Spinal cord (tissue), 10 donors: ENCODE data around the gene CDH13. TPM values are rescaled to one million over a fixed set of nuclear protein-coding genes. Genes with fewer than 3 reads are reported as not detected.

Source experiments
- DNase-seq, 6 donors: peaks; one replicate each; pipeline versions ENCODE4 v3.0.0 to v3.0.0-alpha.2; 2013 to 2015; ENCODE audit warnings: low spot score in 6 of 6, low read depth in 4 of 6
- H3K27ac ChIP-seq: one replicate; pipeline ENCODE4 v1.5.1; 2013; ENCODE audit warnings: low read depth, low read length, control low read depth
- H3K27me3 ChIP-seq: one replicate; pipeline ENCODE4 v1.6.1; 2013; ENCODE audit warnings: low read length; ENCODE audit not compliant: control insufficient read depth, insufficient read depth
- H3K36me3 ChIP-seq: one replicate; pipeline ENCODE4 v1.6.1; 2013; ENCODE audit warnings: low read length; ENCODE audit not compliant: control insufficient read depth, insufficient read depth
- H3K4me1 ChIP-seq: one replicate; pipeline ENCODE4 v1.6.1; 2013; ENCODE audit warnings: low read length; ENCODE audit not compliant: control insufficient read depth, insufficient read depth
- H3K4me3 ChIP-seq: one replicate; pipeline ENCODE4 v1.5.1; 2013; ENCODE audit warnings: low read depth, low read length, control low read depth
- H3K9me3 ChIP-seq: one replicate; pipeline ENCODE4 v1.6.1; 2013; ENCODE audit warnings: low read length; ENCODE audit not compliant: control insufficient read depth, insufficient read depth
- WGBS: methylation state at CpG from one replicate; pipeline ENCODE4 v1.1.5; 2013; ENCODE audit warnings: missing lambda C conversion rate; ENCODE audit not compliant: insufficient coverage; 5-methylcytosine and 5-hydroxymethylcytosine counted together
- polyA plus RNA-seq, 2 donors: library from polyadenylated mRNA; unstranded; fragments of 120-200 nt; gene quantifications; one replicate each; pipeline ENCODE4 v1.2.1, GENCODE V29; 2013; ENCODE audit not compliant: insufficient read length in 2 of 2
- total RNA-seq, 2 donors: library from RNA; depleted of rRNA in 1 of 2; stranded (reverse); fragments of 120-200 nt in 1 of 2; fragments of >200 nt in 1 of 2; gene quantifications; one replicate each; pipeline versions ENCODE4 v1.2.3 to v1.2.4, GENCODE V29; 2013 to 2014
- donor health status: healthy.

Gene CDH13
- total and polyA plus RNA-seq, 4 donors: 34.5 to 82.3 (median 76.4) TPM

DNA sequence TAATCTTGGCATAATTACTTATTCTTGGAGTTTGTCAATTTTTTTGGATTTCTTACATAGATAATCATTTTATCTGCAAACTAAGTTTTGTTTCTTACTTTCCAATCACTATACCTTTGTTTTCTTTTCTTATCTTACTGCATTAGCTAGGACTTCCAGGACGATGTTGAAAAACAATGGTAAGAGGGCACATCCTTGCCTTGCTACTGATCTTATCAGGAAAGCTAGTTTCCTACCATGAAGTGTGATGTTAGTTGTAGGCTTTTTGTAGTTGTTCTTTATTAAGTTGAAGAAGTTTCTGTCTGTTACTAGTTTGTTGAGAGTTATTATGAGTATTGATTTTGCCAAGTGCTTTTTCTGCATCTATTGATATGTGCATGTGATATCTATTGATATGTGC, 31.0 kb downstream of the CDH13 start:
- no peak for DNase-seq
- Histone ChIP-seq H3K27ac (no peak overlapping the region), H3K27me3 (no peaks in the 10 kb centered on the region), H3K4me3 (no peak overlapping the region), H3K36me3 (no peaks in the 10 kb centered on the region), H3K4me1 (peaks cover 5% of the 10 kb centered on the region), H3K9me3 (no peaks in the 10 kb centered on the region)
- WGBS: 80% methylated on average over 1 of the region's 1 CpG

DNA sequence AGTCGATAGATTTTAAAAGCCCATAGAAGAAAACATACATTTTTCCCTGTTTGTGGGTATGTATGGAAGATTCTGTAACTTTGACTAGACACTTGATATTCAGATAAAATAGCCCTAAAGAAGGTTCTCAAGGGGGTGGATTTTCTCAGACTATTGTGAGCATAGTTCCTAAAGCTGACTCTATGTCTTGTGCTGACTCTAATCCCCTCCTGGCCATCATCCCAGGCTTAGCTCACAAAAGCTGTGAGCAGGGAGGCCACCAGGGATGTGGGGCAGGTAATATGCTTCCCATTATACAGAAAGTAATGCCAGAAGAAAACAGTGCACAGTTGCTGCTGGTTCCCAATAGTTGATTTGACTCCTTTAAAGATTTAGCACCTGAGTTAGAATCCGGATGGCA, 32.0 kb downstream of the CDH13 start:
- Histone ChIP-seq H3K4me1 (no peaks in the 10 kb centered on the region), H3K27ac (no peak overlapping the region), H3K27me3 (no peaks in the 10 kb centered on the region), H3K9me3 (no peaks in the 10 kb centered on the region), H3K36me3 (no peaks in the 10 kb centered on the region), H3K4me3 (no peak overlapping the region)
- WGBS: 100% methylated on average over 1 of the region's 2 CpGs
- no peak for DNase-seq

- no peaks in the 10 kb centered on the region for H3K4me1 ChIP-seq
- WGBS: 95% methylated on average over 1 of the region's 8 CpGs
- no peaks in the 10 kb centered on the region for H3K27me3 ChIP-seq
- no peak for DNase-seq
- H3K4me3 ChIP-seq: no peak overlapping the region
- H3K9me3 ChIP-seq: no peaks in the 10 kb centered on the region
- no peak overlapping the region for H3K27ac ChIP-seq
- H3K36me3 ChIP-seq: no peaks in the 10 kb centered on the region
These were observed 33.4 kb downstream of the CDH13 start for GRCh38 chr16:82660075-82660645.

- 70% methylated on average over 2 of the region's 7 CpGs for WGBS
- H3K36me3 ChIP-seq: no peaks in the 10 kb centered on the region
These were observed 34.2 kb downstream of the CDH13 start for GRCh38 chr16:82660966-82661365.

GRCh38 chr16:82664181-82664580, 37.4 kb downstream of the CDH13 start:
- WGBS: 83% methylated on average over 1 of the region's 2 CpGs
- Histone ChIP-seq H3K27me3 (no peaks in the 10 kb centered on the region), H3K9me3 (no peaks in the 10 kb centered on the region), H3K27ac (no peak overlapping the region), H3K4me3 (no peak overlapping the region), H3K4me1 (no peaks in the 10 kb centered on the region), H3K36me3 (no peaks in the 10 kb centered on the region)
- DNase-seq: no peak

More at GRCh38 chr16:82660966-82661365, 34.2 kb downstream of the CDH13 start:
- Histone ChIP-seq H3K27me3 (no peaks in the 10 kb centered on the region), H3K4me1 (no peaks in the 10 kb centered on the region), H3K9me3 (no peaks in the 10 kb centered on the region), H3K27ac (no peak overlapping the region), H3K4me3 (no peak overlapping the region)
- no peak for DNase-seq

DNA sequence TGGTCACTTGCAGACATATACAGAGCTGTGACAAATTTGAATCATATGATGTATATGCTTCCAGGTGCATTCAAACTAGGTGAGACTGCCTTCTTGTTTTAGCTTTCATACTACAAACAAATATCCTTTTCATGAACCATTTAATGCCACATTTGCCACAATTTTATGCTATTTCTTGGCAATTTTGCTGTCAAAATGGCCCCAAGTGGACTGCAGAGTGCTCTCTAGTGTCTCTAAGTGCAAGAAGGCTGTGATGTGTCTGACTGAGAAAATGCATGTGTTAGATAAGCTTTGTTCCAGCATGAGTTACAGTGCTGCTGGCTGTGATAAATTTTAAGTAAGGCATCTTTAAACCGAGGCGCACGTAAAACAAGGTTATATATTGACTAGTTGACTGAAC, 38.3 kb downstream of the CDH13 start:
- H3K9me3 ChIP-seq: no peaks in the 10 kb centered on the region
- DNase-seq: no peak

GRCh38 chr16:82667437-82667836, 40.7 kb downstream of the CDH13 start:
- no peak for DNase-seq
- no peaks in the 10 kb centered on the region for H3K9me3 ChIP-seq
- WGBS: 85% methylated on average over 12 of the region's 12 CpGs
- no peaks in the 10 kb centered on the region for H3K36me3 ChIP-seq
- H3K4me3 ChIP-seq: no peak overlapping the region
- H3K4me1 ChIP-seq: no peaks in the 10 kb centered on the region
- H3K27ac ChIP-seq: no peak overlapping the region
- no peaks in the 10 kb centered on the region for H3K27me3 ChIP-seq

More for the DNA sequence above, 38.3 kb downstream of the CDH13 start:
- Histone ChIP-seq H3K4me3 (no peak overlapping the region), H3K4me1 (no peaks in the 10 kb centered on the region), H3K27me3 (no peaks in the 10 kb centered on the region), H3K36me3 (no peaks in the 10 kb centered on the region), H3K27ac (no peak overlapping the region)
- WGBS: no CpG with 5 or more reads among the region's 3 CpGs

GRCh38 chr16:82668094-82668493, 41.3 kb downstream of the CDH13 start:
- 97% methylated on average over 3 of the region's 3 CpGs for WGBS

DNA sequence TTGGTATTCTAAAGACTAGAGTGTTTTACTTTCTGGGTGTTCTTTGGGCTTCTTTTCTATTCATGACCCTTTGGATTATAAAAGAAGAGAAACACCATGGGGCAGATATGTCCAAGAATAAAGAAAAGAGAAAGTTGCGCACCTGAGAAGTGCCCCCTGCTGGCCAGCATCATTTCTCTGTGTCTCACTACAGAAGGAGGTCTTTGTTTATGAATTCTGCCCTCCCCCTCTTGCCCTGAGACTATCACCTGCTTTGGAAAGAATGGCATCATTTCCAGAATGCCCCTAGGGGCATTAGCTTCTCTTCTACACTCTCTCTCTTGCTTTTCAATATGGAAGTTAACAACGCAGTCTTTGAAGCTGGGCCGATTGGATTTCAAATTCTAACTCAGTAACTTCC, 45.0 kb downstream of the CDH13 start:
- no peak for DNase-seq
- Histone ChIP-seq H3K36me3 (no peaks in the 10 kb centered on the region), H3K27me3 (no peaks in the 10 kb centered on the region), H3K9me3 (no peaks in the 10 kb centered on the region), H3K4me1 (no peaks in the 10 kb centered on the region), H3K27ac (no peak overlapping the region), H3K4me3 (no peak overlapping the region)
- WGBS: no CpG with 5 or more reads among the region's 3 CpGs

More at GRCh38 chr16:82668094-82668493, 41.3 kb downstream of the CDH13 start:
- no peaks in the 10 kb centered on the region for H3K4me1 ChIP-seq
- no peaks in the 10 kb centered on the region for H3K9me3 ChIP-seq
- H3K27ac ChIP-seq: no peak overlapping the region
- H3K4me3 ChIP-seq: no peak overlapping the region
- no peaks in the 10 kb centered on the region for H3K27me3 ChIP-seq
- H3K36me3 ChIP-seq: no peaks in the 10 kb centered on the region
- no peak for DNase-seq

DNA sequence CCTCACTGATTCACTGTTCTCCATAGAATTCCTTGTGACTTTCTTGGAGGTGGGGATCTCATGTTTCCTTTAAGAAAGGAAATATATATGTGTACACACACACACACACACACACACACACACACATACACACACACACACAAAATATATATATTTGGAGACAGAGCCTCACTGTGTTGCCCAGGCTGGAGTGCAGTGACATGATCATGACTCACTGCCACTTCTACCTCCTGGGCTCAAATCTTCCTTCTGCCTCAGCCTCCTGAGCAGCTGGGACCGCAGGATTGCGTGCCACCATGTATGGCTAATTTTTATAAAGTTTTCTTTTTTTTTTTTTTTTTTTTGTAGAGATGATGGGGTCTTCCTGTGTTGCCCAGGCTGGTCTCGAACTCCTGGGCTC, 45.9 kb downstream of the CDH13 start:
- WGBS: no CpG with 5 or more reads among the region's 3 CpGs
- Histone ChIP-seq H3K4me1 (no peaks in the 10 kb centered on the region), H3K27ac (no peak overlapping the region), H3K9me3 (no peaks in the 10 kb centered on the region), H3K36me3 (no peaks in the 10 kb centered on the region), H3K4me3 (no peak overlapping the region), H3K27me3 (no peaks in the 10 kb centered on the region)
- no peak for DNase-seq
